Mesenchymal stem cell (in vitro differentiated cells and primary cell): ENCODE results near the gene CBX4.

Experiments used
- DNase-seq: peaks from one replicate; pipeline ENCODE4 v3.0.0-alpha.2; 2013
- H2AFZ ChIP-seq: one replicate; pipeline ENCODE4 v1.6.1; 2013; ENCODE audit warnings: low read depth, mild to moderate bottlenecking, control low read depth, inconsistent platforms, low read length, moderate library complexity
- H2AK5ac ChIP-seq: 2 replicates; pipeline ENCODE4 v1.6.1; 2013; ENCODE audit warnings: low read length, moderate library complexity, mild to moderate bottlenecking, inconsistent platforms; ENCODE audit not compliant: severe bottlenecking
- H2BK120ac ChIP-seq: one replicate; pipeline ENCODE4 v1.6.1; 2013; ENCODE audit warnings: low read depth, mild to moderate bottlenecking, inconsistent platforms, low read length, moderate library complexity
- H2BK12ac ChIP-seq, 2 experiments: one replicate each; pipeline ENCODE4 v1.6.1; 2013; ENCODE audit warnings: inconsistent platforms in 2 of 2, low read length in 2 of 2, mild to moderate bottlenecking in 2 of 2, moderate library complexity in 2 of 2, control low read depth in 1 of 2
- H2BK15ac ChIP-seq: one replicate; pipeline ENCODE4 v1.6.1; 2013; ENCODE audit warnings: mild to moderate bottlenecking, low read depth, inconsistent platforms; ENCODE audit not compliant: poor library complexity, severe bottlenecking
- H2BK5ac ChIP-seq: 2 replicates; pipeline ENCODE4 v1.6.1; 2013; ENCODE audit warnings: low read depth, mild to moderate bottlenecking, low read length, control low read depth, inconsistent platforms; ENCODE audit not compliant: poor library complexity, severe bottlenecking
- H3K14ac ChIP-seq, 2 experiments: one replicate each; pipeline ENCODE4 v1.6.1; 2013; ENCODE audit warnings: inconsistent platforms in 2 of 2, low read length in 2 of 2, control low read depth in 1 of 2, mild to moderate bottlenecking in 1 of 2, moderate library complexity in 1 of 2
- H3K18ac ChIP-seq, 2 experiments: one replicate each; pipeline ENCODE4 v1.6.1; 2013; ENCODE audit warnings: inconsistent platforms in 2 of 2, low read length in 2 of 2, control low read depth in 1 of 2, low read depth in 1 of 2, mild to moderate bottlenecking in 1 of 2
- H3K23ac ChIP-seq, 2 experiments: one replicate each; pipeline ENCODE4 v1.6.1; 2013; ENCODE audit warnings: inconsistent platforms in 2 of 2, low read length in 2 of 2, mild to moderate bottlenecking in 2 of 2, moderate library complexity in 2 of 2, control low read depth in 1 of 2
- H3K27ac ChIP-seq: 2 replicates; pipeline ENCODE4 v1.5.1; 2013; ENCODE audit warnings: mild to moderate bottlenecking, moderate library complexity, low read length, control low read depth, inconsistent platforms; ENCODE audit not compliant: poor library complexity, severe bottlenecking
- H3K27me3 ChIP-seq, 2 experiments: 2 replicates each; pipeline versions ENCODE4 v1.6.1 to v1.7.0; 2013; ENCODE audit warnings: low read length in 2 of 2, mild to moderate bottlenecking in 2 of 2, moderate library complexity in 2 of 2, control low read depth in 1 of 2, inconsistent platforms in 1 of 2; ENCODE audit not compliant: control insufficient read depth in 1 of 2, insufficient read depth in 1 of 2
- H3K36me3 ChIP-seq, 2 experiments: 2 replicates each; pipeline versions ENCODE4 v1.6.1 to v1.7.0; 2013; ENCODE audit warnings: low read length in 2 of 2, control low read depth in 1 of 2, inconsistent platforms in 1 of 2, low read depth in 1 of 2, mild to moderate bottlenecking in 1 of 2; ENCODE audit not compliant: insufficient read depth in 2 of 2, control insufficient read depth in 1 of 2
- H3K4ac ChIP-seq, 2 experiments: one replicate each; pipeline ENCODE4 v1.6.1; 2013; ENCODE audit warnings: inconsistent platforms in 2 of 2, low read length in 2 of 2, mild to moderate bottlenecking in 2 of 2, moderate library complexity in 2 of 2, control low read depth in 1 of 2, low read depth in 1 of 2
- H3K4me1 ChIP-seq: 2 replicates; pipeline ENCODE4 v1.6.1; 2013; ENCODE audit warnings: low read depth, low read length, control low read depth; ENCODE audit not compliant: control insufficient read depth, insufficient read depth
- H3K4me2 ChIP-seq: 2 replicates; pipeline ENCODE4 v1.6.1; 2013; ENCODE audit warnings: low read length, mild to moderate bottlenecking, inconsistent platforms; ENCODE audit not compliant: poor library complexity, severe bottlenecking
- H3K4me3 ChIP-seq, 2 experiments: 2 replicates each; pipeline versions ENCODE4 v1.5.1 to v1.7.0; 2013; ENCODE audit warnings: low read length in 2 of 2, mild to moderate bottlenecking in 2 of 2, control low read depth in 1 of 2, low read depth in 1 of 2; ENCODE audit not compliant: insufficient read depth in 1 of 2
- H3K79me1 ChIP-seq: replicated peaks from 2 replicates; pipeline ENCODE4 v1.6.1; 2013; ENCODE audit warnings: mild to moderate bottlenecking, control low read depth, low read length, inconsistent platforms; ENCODE audit not compliant: poor library complexity, severe bottlenecking
- H3K9ac ChIP-seq: 2 replicates; pipeline ENCODE4 v1.7.0; 2013; ENCODE audit warnings: mild to moderate bottlenecking, low read length, moderate library complexity
- H3K9me3 ChIP-seq: 2 replicates; pipeline ENCODE4 v1.7.0; 2013; ENCODE audit warnings: mild to moderate bottlenecking, low read length; ENCODE audit not compliant: control insufficient read depth
- H4K8ac ChIP-seq: one replicate; pipeline ENCODE4 v1.6.1; 2013; ENCODE audit warnings: inconsistent platforms, mild to moderate bottlenecking, low read length, moderate library complexity
- H4K91ac ChIP-seq: one replicate; pipeline ENCODE4 v1.6.1; 2013; ENCODE audit warnings: mild to moderate bottlenecking, low read length, inconsistent platforms
- WGBS: methylation state at CpG from one replicate; pipeline ENCODE4 v1.1.7; 2013; ENCODE audit warnings: mixed read lengths; 5-methylcytosine and 5-hydroxymethylcytosine counted together

The CBX4 gene

DNA sequence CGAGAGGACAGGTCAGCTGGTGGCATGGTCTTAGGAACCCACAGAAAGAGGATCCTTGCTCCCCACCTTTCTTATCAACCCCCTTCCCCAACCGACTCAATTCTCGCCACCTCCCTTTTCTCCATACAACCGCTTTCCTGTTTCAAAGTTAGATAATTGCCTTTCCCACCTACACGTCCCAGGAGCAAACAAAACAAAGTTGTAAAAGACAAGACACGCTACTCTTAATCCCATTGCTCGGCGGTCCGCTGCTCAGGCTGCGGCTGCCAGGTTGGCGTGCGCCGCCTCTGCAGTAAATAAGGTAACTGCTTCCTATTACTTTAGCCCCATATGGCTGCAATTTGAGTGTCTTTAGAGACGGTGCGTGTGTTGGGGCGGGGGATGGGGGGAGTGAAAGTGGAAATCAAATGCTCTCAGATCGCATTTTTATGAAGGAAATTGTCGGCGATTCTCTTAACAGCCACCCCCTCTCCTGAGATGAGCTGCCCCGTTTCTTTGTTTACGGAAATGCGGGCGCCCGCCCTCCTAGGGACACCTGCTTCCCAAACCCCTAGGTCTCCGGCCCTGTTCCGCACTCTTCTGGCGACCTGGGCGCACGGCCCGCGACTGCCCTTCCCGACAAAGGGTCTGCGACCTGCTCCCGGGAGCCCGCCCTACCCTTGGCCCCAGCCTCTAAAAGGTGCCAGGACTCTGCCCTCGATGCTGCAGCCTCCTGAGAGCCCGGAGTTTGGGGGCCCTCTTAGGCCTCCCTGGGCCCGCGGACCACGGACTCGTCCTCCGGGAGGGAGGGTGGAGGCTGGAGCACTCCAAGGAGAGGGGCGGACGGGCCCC is 38.7 kb downstream of the CBX4 start:
- H3K4me1 ChIP-seq = peaks cover 45% of the 10 kb centered on the region
- H2BK5ac ChIP-seq = no peak overlapping the region
- no peak overlapping the region for H4K91ac ChIP-seq
- no peak overlapping the region for H3K27ac ChIP-seq
- no peak overlapping the region for H4K8ac ChIP-seq
- no peak overlapping the region for H3K14ac ChIP-seq
- no peak overlapping the region for H3K4ac ChIP-seq
- H2AFZ ChIP-seq = no peak overlapping the region
- DNase-seq = peak; percentile 62
- H2BK120ac ChIP-seq = peak overlapping the region; percentile 64
- no peak overlapping the region for H2AK5ac ChIP-seq
- H3K9ac ChIP-seq = no peak overlapping the region
- no peak overlapping the region for H2BK12ac ChIP-seq
- H2BK15ac ChIP-seq = no peak overlapping the region
- H3K79me1 ChIP-seq = no peaks in the 10 kb centered on the region
- peaks cover 76 to 79% of the 10 kb centered on the region in 2 experiments for H3K27me3 ChIP-seq
- peaks cover 8% of the 10 kb centered on the region for H3K9me3 ChIP-seq
- peak overlapping the region; percentile 54 for H3K4me2 ChIP-seq
- peak overlapping the region in 1 of 2 experiments; percentile 8 for H3K4me3 ChIP-seq
- no peak overlapping the region for H3K18ac ChIP-seq
- peaks cover 0 to 3% of the 10 kb centered on the region in 2 experiments for H3K36me3 ChIP-seq
- WGBS = 1% methylated on average over 41 of the region's 44 CpGs
- H3K23ac ChIP-seq = no peak overlapping the region

- H3K4me1 ChIP-seq = peaks cover 50% of the 10 kb centered on the region
- H4K91ac ChIP-seq = no peak overlapping the region
- no peak overlapping the region for H4K8ac ChIP-seq
- no peak overlapping the region for H2AK5ac ChIP-seq
- peaks cover 0 to 11% of the 10 kb centered on the region in 2 experiments for H3K36me3 ChIP-seq
- H3K27ac ChIP-seq = no peak overlapping the region
- H2AFZ ChIP-seq = no peak overlapping the region
- H2BK15ac ChIP-seq = no peak overlapping the region
- no peak overlapping the region for H2BK12ac ChIP-seq
- 10% methylated on average over 28 of the region's 31 CpGs for WGBS
- H3K23ac ChIP-seq = peak overlapping the region in 1 of 2 experiments; percentile 54
- H3K18ac ChIP-seq = no peak overlapping the region
- peaks cover 6% of the 10 kb centered on the region for H3K79me1 ChIP-seq
- H3K14ac ChIP-seq = no peak overlapping the region
- H2BK5ac ChIP-seq = no peak overlapping the region
- H3K4ac ChIP-seq = no peak overlapping the region
- H3K9ac ChIP-seq = no peak overlapping the region
- H3K9me3 ChIP-seq = peaks cover 8% of the 10 kb centered on the region
- H3K4me3 ChIP-seq = no peak overlapping the region
- no peak for DNase-seq
- no peak overlapping the region for H2BK120ac ChIP-seq
- H3K4me2 ChIP-seq = no peak overlapping the region
- H3K27me3 ChIP-seq = peaks cover 67 to 71% of the 10 kb centered on the region in 2 experiments
Observed at GRCh38 chr17:79799538-79800324, 39.5 kb downstream of the CBX4 start.

DNA sequence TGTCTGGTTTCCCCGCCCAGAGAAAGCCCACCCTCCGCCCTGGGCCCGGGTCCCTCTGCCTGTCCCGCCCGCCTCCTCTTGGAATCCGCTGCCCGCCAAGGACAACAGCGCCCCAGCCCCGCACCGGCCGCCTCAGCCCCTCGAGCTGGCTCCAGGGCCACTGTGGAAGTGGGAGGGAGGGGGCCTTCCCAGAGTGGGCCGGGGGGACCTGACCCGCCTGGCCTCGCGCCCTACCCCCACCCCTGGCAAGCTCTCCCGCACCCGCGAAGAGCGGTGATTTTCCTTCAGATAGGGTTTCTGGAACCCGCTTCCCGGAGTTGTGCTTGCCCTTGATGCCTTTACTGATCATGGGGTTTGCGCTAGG is 40.1 kb downstream of the CBX4 start:
- Histone ChIP-seq H3K27me3 (peaks cover 62 to 65% of the 10 kb centered on the region in 2 experiments), H3K9ac (no peak overlapping the region), H3K4me1 (peaks cover 52% of the 10 kb centered on the region), H4K8ac (no peak overlapping the region), H2BK5ac (no peak overlapping the region), H3K4me2 (no peak overlapping the region), H3K27ac (no peak overlapping the region), H2AK5ac (no peak overlapping the region), H3K36me3 (peaks cover 0 to 14% of the 10 kb centered on the region in 2 experiments), H3K4ac (no peak overlapping the region), H3K14ac (no peak overlapping the region), H3K4me3 (no peak overlapping the region), H3K9me3 (peaks cover 8% of the 10 kb centered on the region), H3K79me1 (peaks cover 11% of the 10 kb centered on the region), H2BK15ac (no peak overlapping the region), H2BK120ac (no peak overlapping the region), H2BK12ac (no peak overlapping the region), H3K18ac (no peak overlapping the region), H4K91ac (no peak overlapping the region), H2AFZ (no peak overlapping the region), H3K23ac (no peak overlapping the region)
- no peak for DNase-seq
- 8% methylated on average over 22 of the region's 23 CpGs for WGBS
